Adipose tissue (tissue), 3 donors: ENCODE results near the gene CXCR4. TPM values are rescaled to one million over a fixed set of nuclear protein-coding genes. Genes with fewer than 3 reads are reported as not detected.

ENCODE experiments used
- H3K27ac ChIP-seq: one replicate; pipeline ENCODE4 v1.5.1; 2013; ENCODE audit warnings: low read depth, low read length
- WGBS, 3 donors: extraction: QIAGEN DNeasy Blood & Tissue Kit; methylation state at CpG; one replicate each; pipeline ENCODE4 v1.1.7; 2013; 5-methylcytosine and 5-hydroxymethylcytosine counted together
- polyA plus RNA-seq, 3 donors: library from polyadenylated mRNA; stranded (reverse); fragments of 200-250 nt; gene quantifications; one replicate each; pipeline ENCODE4 v1.2.3, GENCODE V29; 2013
- donor health status: healthy with polysubstance abuse.
- donor health status: Bipolar disorder and iron deficiency.
- donor health status: healthy.

Gene CXCR4
- polyA plus RNA-seq, 3 donors: 7.3 to 9.2 (median 8.1) TPM

- WGBS, 3 donors: 85 to 92% (median 87%) methylated on average over 1 of the region's 1 CpG
- H3K27ac ChIP-seq: no peak overlapping the region
Observed at GRCh38 chr2:136133176-136133575, 15.2 kb upstream of the CXCR4 start.

- no peak overlapping the region for H3K27ac ChIP-seq
Observed at GRCh38 chr2:136132825-136133155, 14.8 kb upstream of the CXCR4 start.

- WGBS, 3 donors: 58 to 63% (median 58%) methylated on average over 16 of the region's 16 CpGs
- no peak overlapping the region for H3K27ac ChIP-seq
Observed at GRCh38 chr2:136131961-136132824, 14.2 kb upstream of the CXCR4 start.

GRCh38 chr2:136131484-136131960 is 13.6 kb upstream of the CXCR4 start:
- H3K27ac ChIP-seq: no peak overlapping the region

GRCh38 chr2:136130511-136130910 is 12.6 kb upstream of the CXCR4 start:
- 77 to 100% (median 96%) methylated on average over 1 of the region's 1 CpG for WGBS, 3 donors
- H3K27ac ChIP-seq: no peak overlapping the region

More at GRCh38 chr2:136131484-136131960, 13.6 kb upstream of the CXCR4 start:
- WGBS, 3 donors: 74 to 82% (median 75%) methylated on average over 10 of the region's 10 CpGs

GRCh38 chr2:136130045-136130444 is 12.1 kb upstream of the CXCR4 start:
- H3K27ac ChIP-seq: no peak overlapping the region
- WGBS, 3 donors: 50 to 66% (median 64%) methylated on average over 3 of the region's 3 CpGs

- H3K27ac ChIP-seq: no peak overlapping the region
- WGBS, 3 donors: 45 to 69% (median 46%) methylated on average over 4 of the region's 4 CpGs
Observed at GRCh38 chr2:136129601-136130000, 11.7 kb upstream of the CXCR4 start.

GRCh38 chr2:136128905-136129304 is 11.0 kb upstream of the CXCR4 start:
- no peak overlapping the region for H3K27ac ChIP-seq
- WGBS, 3 donors: 12 to 73% (median 47%) methylated on average over 1 of the region's 1 CpG

GRCh38 chr2:136128366-136128765 is 10.4 kb upstream of the CXCR4 start:
- 92 to 96% (median 94%) methylated on average over 2 of the region's 2 CpGs for WGBS, 3 donors
- H3K27ac ChIP-seq: no peak overlapping the region

GRCh38 chr2:136127356-136127755 is 9.4 kb upstream of the CXCR4 start:
- 65 to 85% (median 71%) methylated on average over 6 of the region's 6 CpGs for WGBS, 3 donors
- no peak overlapping the region for H3K27ac ChIP-seq

GRCh38 chr2:136126421-136126926 is 8.5 kb upstream of the CXCR4 start:
- 51 to 67% (median 64%) methylated on average over 6 of the region's 6 CpGs for WGBS, 3 donors
- H3K27ac ChIP-seq: no peak overlapping the region

- WGBS, 3 donors: 38 to 60% (median 53%) methylated on average over 12 of the region's 12 CpGs
- H3K27ac ChIP-seq: no peak overlapping the region
Observed at GRCh38 chr2:136126021-136126420, 8.1 kb upstream of the CXCR4 start.

GRCh38 chr2:136125236-136125635 is 7.3 kb upstream of the CXCR4 start:
- H3K27ac ChIP-seq: no peak overlapping the region
- 48 to 86% (median 49%) methylated on average over 6 of the region's 6 CpGs for WGBS, 3 donors

GRCh38 chr2:136124805-136125204 is 6.9 kb upstream of the CXCR4 start:
- no peak overlapping the region for H3K27ac ChIP-seq
- WGBS, 3 donors: 39 to 66% (median 40%) methylated on average over 2 of the region's 2 CpGs

GRCh38 chr2:136122661-136123060 is 4.7 kb upstream of the CXCR4 start:
- no peak overlapping the region for H3K27ac ChIP-seq
- 35 to 52% (median 44%) methylated on average over 3 of the region's 3 CpGs for WGBS, 3 donors

GRCh38 chr2:136121204-136121910 is 3.4 kb upstream of the CXCR4 start:
- H3K27ac ChIP-seq: no peak overlapping the region
- WGBS, 3 donors: 82 to 84% (median 83%) methylated on average over 3 of the region's 3 CpGs

- no peak overlapping the region for H3K27ac ChIP-seq
- WGBS, 3 donors: 37 to 46% (median 41%) methylated on average over 16 of the region's 16 CpGs
Observed at GRCh38 chr2:136119717-136120675, 2.0 kb upstream of the CXCR4 start.
